SK-N-MC (cell line): ENCODE data around the gene ZER1.

Source experiments
- EZH2 ChIP-seq: fragments of 200-600 bp; sonication (generic); IDR thresholded peaks from one replicate; pipeline ENCODE4 v1.6.1; 2017; ENCODE audit warnings: antibody characterized with exemption
- POLR2AphosphoS5 ChIP-seq: IDR thresholded peaks from 2 replicates; pipeline ENCODE4 v1.6.1; 2012; ENCODE audit warnings: mild to moderate bottlenecking, low read depth, low read length, borderline replicate concordance

GRCh38 chr9:128743421-128743820, 28.3 kb downstream of the ZER1 start:
- TF ChIP-seq EZH2 (no peak), POLR2AphosphoS5 (no peak)
